Left ventricle myocardium superior (tissue), 1 donor: Measurements from ENCODE around the gene RIMS1. TPM values are rescaled to one million over a fixed set of nuclear protein-coding genes. Genes with fewer than 3 reads are reported as not detected.
A peak's percentile ranks its signal among the peaks of the same experiment; 100 is the strongest.
"Not testable (repeated sequence)": the region's sequence is repeated elsewhere in the genome, so short reads cannot be mapped to it uniquely, and the experiment has no call there.

ENCODE experiments used
- ATAC-seq: fragments of 200-7000 bp; cut with Tn5 transposase; one replicate; pipeline ENCODE4 v1.9.1; 2020; ENCODE audit warnings: mild to moderate bottlenecking, moderate library complexity
- DNase-seq: peaks from one replicate; pipeline ENCODE4 v3.0.0-alpha.2; 2020
- intact Hi-C: fragments of 100-400 bp; cut with micrococcal nuclease; formaldehyde crosslinking; loops from one replicate; pipeline ENCODE4 v1.11.0; 2022
- total RNA-seq: library from RNA; stranded (reverse); fragmentation: NEBNext Ultra II Directional; extraction: Animal tissue kit (Norgen Biotek cat#: 25700); gene quantifications from one replicate; pipeline ENCODE4 v1.2.1, GENCODE V29; 2021
- donor health status: DM: no; HTN: yes; CAD: no; lungs with severe emphysema.

RIMS1 gene
- total RNA-seq, 1 donor from 2014 or later, result 1.2 TPM

DNA sequence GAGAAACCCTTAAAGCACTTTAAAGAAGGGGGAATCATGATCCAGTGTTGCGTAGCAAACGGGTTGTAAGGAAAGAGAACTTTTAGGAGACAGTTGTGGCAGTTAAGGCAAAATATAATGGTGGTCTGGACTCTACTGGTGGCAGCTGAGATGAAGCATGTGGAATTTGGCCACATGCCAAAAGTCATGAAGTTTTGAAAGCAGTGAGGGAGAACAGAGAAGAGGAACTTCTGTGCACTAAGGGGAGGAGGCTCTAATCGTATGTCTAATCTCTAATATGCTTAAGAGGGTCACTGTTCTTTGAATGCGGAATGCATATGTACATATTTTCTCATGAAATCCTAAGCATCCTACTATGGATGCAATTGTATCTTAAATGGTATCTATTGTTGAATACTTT is 91.5 kb downstream of the RIMS1 start:
- ATAC-seq (no peak), DNase-seq (no peak)
- intact Hi-C loops, result no loop called here

DNA sequence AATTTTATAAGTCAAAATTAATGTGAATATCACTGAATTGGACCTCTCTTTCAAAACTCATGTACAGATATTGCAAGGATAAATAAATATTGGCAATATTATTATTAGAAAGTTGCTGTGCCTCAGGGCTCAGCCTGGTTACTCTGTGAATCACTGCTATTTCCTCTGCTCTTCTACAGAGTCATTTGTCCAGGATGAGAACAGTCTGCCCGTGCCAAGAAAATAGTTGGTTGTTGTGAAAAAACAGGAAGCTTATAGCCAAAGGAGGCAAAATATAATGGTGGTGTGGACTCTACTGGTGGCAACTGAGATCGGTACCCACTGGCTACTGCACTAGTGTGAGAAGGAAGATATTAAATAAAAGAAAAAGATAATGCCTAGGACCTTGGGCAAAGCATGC is 93.6 kb downstream of the RIMS1 start:
- intact Hi-C loops, result no loop called here
- DNase-seq (no peak), ATAC-seq (no peak)

DNA sequence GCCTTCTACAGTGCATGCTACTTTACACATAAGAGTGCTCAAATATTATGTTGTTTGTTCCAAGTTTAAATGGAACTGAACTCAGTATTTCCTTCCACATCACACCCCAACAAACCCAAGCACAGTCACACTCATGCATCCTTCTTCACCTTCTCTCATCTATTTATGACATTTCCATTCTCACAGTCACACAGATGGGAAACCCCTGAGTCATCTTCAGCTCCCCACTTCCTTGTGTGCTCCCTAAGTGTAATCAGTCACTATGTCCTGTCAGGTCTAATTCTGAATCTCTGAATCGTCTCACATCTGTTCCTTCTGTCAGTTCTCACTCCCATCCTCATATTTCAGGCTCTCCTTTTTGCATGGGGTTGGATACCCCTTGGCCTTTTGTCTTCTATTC is 96.0 kb downstream of the RIMS1 start:
- ATAC-seq (no peak), DNase-seq (no peak)
- intact Hi-C loops, result no loop called here

DNA sequence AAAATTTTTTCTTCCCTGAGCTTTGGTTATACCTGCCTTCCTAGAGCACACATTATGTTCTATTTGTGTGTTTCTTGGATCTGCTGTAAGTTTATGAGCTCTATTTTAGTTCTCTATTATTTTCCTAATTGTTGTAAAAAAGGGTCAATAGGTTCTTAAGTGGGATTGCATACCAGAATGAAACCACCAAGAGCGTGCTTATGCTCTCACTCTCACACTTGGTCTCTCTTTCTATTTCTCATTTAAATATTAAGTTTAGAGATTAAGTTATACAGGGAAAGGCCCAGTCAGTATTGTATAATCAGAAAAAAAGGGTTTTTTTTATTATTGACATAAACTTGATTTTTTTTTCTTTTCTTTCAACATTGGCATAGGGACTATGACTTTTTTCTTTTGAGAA is 96.8 kb downstream of the RIMS1 start:
- intact Hi-C loops, result no loop called here
- no peak for ATAC-seq
- DNase-seq, result no peak

DNA sequence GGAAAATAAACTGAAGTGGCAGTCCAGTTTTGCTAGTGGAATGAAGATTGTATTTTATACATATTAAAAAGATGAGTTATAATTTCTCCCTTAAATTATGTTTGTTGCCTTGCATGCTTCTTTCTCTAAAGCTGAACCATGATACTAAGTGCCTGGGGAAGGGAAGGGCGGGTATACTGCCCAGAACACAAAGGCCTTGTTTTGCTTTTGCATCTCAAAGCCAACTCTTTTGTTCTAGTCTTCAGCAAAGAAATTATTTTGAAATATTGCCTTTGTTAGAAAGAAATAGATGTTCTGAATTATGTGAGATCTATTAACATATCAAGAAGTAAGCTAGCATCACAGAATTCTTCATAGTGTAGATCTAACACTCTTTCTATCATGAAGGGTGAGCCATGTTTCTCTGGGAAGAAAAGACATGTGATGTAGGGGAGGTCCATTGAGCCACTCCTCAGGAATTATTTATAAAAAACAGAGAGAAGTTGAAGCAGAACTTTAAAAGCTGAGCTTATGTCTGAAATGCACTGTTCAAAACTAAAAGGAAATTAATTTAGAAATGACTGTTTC is 108.4 kb downstream of the RIMS1 start:
- DNase-seq (no peak), ATAC-seq (no peak)
- intact Hi-C loops, result no loop called here

DNA sequence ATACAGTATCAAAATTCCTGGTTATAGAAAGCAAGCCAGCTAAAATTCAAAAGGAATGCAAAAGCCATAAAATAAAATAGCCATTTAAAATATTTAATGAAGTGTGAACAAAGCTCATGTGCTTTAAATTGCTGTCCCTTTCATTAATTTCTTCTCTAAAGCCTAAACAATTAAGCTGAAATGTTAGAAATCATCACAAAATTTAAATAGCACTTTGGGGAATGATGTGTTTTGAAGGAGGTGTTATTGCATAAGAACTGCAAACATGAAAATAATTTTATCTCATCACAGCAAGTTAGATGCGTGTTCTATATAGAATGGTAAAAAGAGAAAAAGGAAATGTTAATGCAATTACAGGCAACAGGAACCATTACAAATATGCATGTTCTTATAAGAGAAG is 111.0 kb downstream of the RIMS1 start:
- intact Hi-C loops, result no loop called here
- ATAC-seq, result no peak
- DNase-seq, result no peak

DNA sequence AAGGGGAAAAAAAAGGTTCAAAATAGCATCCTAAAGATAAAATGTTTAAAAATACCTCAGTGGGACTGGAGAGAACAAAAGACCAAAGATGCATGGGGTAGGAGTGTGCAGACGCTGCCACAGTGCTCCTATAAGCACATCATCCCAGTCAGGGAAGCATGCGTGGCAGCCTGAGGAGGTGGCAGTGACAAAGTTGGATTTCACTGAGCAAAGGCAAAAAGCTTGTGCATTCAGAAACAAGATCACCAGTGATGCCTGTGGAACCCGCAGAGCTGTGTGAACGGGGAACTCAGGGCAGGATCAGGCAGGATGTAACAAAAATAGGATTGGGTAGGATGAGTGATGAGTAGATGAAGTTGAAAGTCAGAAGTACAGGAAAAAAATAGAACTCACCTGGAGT is 116.1 kb downstream of the RIMS1 start:
- intact Hi-C loops, result no loop called here
- DNase-seq (no peak), ATAC-seq (no peak)

DNA sequence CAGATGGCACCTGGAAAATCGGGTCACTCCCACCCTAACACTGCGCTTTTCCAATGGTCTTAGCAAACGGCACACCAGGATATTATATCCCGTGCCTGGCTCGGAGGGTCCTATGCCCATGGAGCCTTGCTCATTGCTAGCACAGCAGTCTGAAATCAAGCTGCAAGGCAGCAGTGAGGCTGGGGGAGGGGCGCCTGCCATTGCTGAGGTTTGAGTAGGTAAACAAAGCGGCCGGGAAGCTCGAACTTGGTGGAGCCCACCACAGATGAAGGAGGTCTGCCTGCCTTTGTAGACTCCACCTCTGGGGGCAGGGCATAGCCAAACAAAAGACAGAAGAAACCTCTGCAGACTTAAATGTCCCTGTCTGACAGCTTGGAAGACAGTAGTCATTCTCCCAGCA is 120.2 kb downstream of the RIMS1 start:
- peak; percentile 14 for DNase-seq
- intact Hi-C loops, ATAC-seq: not testable (repeated sequence)

DNA sequence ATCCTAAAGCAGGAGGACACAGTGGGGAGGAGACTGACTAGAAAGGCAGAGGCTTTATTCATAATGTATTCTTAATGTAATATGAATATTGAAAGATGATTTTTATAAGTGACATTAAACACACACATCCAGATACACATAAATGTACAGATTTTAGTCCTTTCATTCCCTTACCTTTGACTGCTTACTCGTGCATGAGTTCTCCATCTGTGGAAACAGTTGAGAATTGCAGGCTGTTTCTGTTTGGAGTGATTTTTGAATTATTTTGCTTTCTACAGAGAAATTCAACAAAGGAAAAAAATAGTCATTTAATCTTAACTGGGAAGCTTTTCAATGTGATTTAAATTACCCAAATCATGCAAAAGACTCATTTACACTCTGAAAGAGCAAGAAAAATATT is 136.5 kb downstream of the RIMS1 start:
- intact Hi-C loops, result no loop called here
- ATAC-seq (no peak), DNase-seq (no peak)

DNA sequence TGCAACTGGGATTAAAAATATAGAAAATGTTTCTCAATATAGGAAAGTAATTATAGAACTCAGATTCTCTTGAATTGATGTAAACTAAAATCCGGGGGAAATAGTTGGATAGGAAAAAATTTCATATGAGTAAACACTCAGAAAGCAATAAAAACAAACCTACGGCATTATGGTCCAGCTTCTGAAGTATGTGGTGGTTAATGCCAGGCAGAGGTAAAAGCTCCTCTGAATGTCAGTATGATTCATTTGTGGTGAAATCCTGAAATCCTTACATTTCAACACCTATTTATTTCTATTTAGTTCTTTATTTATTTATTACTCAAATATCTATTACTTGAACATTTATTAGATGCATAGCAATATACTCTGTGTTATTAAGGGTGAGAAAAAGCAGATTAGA is 145.1 kb downstream of the RIMS1 start:
- intact Hi-C loops, result no loop called here
- ATAC-seq (no peak), DNase-seq (no peak)

DNA sequence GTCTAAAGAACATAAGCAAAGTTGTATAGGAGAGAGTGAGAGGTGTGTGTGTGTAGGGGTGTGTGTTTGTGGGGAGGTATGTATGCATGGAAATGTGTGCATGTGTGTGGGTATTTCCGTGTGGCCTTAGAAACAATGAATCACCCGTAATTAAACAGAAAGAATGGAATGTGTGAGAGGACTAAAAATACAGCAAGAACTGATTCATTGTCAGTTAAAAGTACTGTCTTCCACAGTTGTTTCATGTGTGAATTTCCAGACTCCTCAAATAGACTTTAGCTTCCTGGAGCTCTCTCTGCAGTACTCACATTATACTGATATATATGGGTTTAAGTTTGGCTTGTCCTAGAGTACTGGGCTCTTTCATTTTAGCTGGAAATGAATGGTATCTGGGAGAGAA is 145.7 kb downstream of the RIMS1 start:
- intact Hi-C loops, result no loop called here
- DNase-seq (no peak), ATAC-seq (no peak)

DNA sequence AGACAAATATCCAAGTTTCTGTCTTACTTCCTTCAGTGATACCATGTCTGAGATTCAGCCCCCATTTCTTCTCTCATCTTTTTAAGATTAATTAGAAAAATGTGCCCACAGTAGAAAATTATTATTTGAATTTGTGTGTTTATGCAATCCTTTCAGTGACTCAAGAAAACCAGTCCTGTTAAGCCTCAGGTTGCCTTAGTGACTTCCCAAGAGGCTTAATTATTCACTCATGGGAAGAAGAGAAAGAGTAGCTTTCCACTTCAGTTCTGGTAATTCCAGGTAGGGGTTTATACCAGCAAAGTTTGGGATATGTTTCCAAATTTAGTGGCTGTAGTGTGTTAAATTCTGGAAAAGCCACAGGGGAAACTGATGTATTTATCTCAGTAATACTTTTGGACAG is 149.1 kb downstream of the RIMS1 start:
- ATAC-seq (no peak), DNase-seq (no peak)
- intact Hi-C loops, result no loop called here

DNA sequence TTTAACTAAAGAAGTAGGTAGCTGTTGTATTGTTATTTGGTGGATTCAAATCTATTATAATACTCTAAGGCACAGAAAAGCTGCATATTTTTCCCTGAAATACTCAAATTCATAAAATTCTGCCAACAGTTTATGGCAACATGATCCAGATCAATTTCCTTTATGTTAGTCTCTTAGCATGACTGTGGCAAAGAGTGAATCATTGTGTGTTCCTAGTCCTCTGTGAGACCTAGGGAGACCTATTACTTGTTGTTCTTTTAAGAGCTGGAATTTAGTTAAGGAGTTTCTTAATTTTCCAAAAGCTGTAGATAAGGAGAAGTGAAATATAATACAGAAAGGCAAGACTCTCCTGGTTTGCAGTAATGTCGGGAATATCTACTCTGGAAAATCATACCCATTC is 149.6 kb downstream of the RIMS1 start:
- intact Hi-C loops, result no loop called here
- no peak for DNase-seq
- ATAC-seq, result no peak

DNA sequence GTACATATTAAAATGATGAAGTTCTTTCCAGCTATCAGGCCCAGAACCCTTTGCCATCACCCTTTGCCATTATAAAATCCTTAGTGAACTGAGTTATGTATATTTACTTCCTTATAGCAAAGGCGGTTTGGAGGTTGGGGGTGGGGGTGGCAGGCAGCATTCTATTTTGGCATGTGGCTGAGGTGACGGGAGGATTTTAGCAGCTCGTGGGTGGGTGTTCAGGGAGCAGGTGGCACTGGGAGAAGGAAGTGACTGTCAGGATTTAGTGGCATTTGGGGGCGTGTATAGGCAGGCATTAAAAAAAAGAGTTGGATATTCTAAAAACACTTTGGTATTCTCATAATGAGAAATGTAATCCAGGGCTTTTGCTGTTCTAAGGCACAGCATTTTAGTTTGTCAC is 150.7 kb downstream of the RIMS1 start:
- ATAC-seq (no peak), DNase-seq (no peak)
- intact Hi-C loops, result no loop called here

DNA sequence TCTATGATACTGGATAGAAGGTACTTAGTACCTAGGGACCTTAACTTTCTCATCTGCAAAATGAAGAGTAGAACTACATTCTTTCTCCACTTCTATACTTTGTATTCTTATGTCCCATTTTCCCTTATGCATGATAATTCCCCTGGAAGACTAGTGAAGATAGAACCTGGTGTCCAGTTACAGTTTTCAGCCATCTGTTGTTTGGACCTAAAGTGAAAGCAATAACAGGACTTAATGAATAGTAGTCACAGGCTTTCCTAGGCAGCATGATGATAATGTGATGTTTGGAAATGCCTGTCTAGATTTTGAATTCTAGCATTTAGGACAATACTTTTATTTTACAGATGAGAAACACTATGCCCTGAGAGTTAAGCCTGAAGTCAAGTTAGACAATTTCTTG is 153.8 kb downstream of the RIMS1 start:
- ATAC-seq, result no peak
- intact Hi-C loops, result no loop called here
- DNase-seq, result no peak

DNA sequence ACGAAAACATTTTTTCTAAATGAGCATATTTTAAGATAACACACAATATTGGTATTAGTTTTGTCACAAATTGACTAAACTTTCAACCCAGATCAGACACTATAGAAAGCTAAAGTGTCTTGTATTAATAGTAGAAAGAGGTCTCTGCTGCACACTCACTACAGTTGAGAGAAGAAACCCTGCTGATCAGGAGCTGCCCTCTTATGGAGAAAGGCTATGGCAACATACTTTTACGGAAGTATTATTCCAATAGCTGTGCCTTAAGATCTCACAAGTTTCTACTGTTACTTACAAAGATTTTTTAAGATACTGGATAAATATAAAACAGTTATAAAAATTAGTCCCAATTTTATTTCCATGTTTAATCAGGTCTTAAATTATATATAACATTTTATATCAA is 155.7 kb downstream of the RIMS1 start:
- intact Hi-C loops, result no loop called here
- no peak for DNase-seq
- ATAC-seq, result no peak

DNA sequence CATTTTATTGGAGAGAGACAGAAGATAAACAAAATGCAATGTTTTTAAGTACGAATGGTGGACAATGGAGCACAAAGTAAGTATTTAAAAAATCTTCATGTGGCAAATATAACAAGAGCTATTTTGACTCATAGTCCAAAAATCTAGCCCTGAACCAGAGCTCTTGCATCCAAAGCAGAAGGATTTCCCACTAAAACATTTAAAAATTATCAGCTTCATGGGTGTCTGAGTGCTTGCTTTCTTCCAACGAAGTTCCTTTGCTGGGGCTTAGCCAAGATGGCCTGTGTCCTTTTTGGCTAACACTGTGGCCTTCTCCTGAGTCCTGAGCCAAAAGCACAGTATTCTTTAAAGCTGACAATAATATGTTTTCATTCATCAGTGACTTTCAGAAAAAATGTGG is 161.7 kb downstream of the RIMS1 start:
- DNase-seq (no peak), ATAC-seq (no peak)
- intact Hi-C loops, result no loop called here

DNA sequence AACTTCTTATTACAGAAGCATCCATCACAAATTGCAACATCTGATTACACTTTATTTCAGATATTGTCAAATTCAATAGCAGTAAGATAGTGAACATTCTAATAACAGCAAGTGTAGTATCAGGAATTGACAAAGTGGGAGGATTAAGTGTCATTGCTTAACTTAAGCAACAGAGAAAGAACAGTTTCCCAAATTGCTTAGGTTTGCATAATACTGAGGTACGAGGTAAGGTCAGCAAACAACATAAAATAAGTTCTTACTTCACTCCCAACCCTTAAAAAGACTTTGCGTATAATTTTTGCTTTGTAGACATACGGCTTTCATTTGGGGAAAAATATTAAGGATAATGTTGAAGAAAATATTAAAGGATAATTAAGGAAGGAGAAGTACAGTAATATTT is 163.0 kb downstream of the RIMS1 start:
- DNase-seq (no peak), ATAC-seq (no peak)
- intact Hi-C loops, result no loop called here

DNA sequence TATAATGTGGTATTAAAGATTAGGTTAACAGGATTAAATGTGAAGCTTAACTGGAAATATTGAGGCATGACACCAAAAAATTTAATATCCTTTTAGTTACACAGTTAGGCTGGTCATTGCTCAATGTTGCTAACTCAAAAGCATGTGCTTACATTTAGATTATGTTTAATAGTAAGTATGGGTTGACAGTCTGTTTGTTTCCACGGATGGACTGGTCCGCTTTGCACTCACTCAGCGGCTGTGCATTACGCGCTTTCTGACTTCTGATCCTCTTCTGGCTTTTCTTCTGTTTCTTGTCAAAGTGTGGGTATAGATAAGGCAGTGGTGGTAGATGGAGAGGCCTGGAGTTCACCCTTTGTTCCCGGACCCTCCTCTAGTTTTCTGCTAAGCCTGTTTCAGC is 174.9 kb downstream of the RIMS1 start:
- intact Hi-C loops, result no loop called here
- ATAC-seq (no peak), DNase-seq (no peak)

DNA sequence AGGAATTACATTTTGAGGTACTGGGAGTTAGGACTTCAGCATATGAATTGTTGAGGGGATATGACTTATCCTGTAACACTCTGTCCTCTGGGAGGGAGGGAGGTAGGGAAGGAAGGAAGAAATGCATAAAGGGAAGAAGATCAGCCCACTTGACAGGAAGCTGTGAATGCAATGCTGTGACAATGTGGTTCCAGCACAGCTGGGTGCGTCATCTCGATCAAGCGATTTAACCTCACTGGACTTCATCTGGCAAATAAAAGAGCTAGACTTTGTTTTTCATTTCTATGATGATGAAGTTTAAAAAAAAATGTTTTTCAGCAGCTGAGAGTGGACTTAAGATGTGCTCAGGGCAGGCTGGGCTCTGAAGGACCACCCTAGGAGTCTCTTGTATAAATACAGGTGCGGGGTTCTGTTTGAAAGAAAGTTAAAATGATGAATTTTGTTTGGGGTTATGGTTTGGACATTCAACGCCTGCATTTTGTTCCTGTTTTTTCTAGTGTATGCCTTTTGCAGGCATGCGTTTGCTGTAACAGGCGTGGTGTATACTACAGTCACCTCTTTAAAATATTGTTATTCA is 178.1 kb downstream of the RIMS1 start:
- intact Hi-C loops, result no loop called here
- DNase-seq (no peak), ATAC-seq (no peak)

DNA sequence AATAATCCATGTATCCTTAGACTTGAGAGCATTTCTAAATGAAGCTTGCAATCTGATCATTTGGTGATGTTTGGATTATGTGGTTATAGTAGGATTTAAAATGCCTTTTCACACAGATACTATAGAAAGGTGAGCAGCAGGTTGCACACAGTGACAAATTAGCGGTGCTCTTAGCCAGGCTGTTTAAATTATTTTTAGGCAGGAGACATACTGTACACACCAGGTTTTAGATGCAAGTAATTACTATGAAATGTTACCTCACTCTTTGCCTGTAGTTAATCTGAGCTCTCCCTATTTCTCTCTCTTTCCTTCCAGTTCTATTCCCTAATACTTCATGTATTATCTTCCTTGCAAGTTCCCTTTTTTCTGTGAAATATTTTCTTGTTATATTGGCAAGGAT is 191.7 kb downstream of the RIMS1 start:
- intact Hi-C loops, result no loop called here
- ATAC-seq, result no peak
- no peak for DNase-seq
